K562 (cell line): ENCODE results near the gene B4GALNT4. TPM values are rescaled to one million over a fixed set of nuclear protein-coding genes. Genes with fewer than 3 reads are reported as not detected.

Source experiments
- ATAC-seq: fragments of 200-7000 bp; cut with Tn5 transposase; 3 replicates; pipeline ENCODE4 v1.9.1; 2020; ENCODE audit warnings: moderate library complexity
- BruUV-seq: library from RNA; stranded (reverse); fragments of 400-500 nt; replicated peaks from 2 replicates; lab custom pipeline; 2021; lab: Mats Ljungman, UMichigan
- CTCF ChIA-PET: fragments of 300-600 bp; formaldehyde crosslinking; extraction: SDS; loops from one replicate; lab custom pipeline; 2021; ENCODE audit warnings: low intra/inter-chr PET ratio; lab: Yijun Ruan, JAX
- POLR2A ChIA-PET: fragments of 300-600, 350-650 bp; sonication (Branson Sonifier 250); formaldehyde crosslinking; extraction: SDS; loops from one replicate; lab custom pipeline; 2021; ENCODE audit warnings: antibody characterized with exemption, inconsistent platforms; lab: Yijun Ruan, JAX
- DNase-seq, 4 experiments: peaks; one replicate each; pipeline versions ENCODE4 v3.0.0 to v3.0.0-alpha.2; 2011 to 2018; ENCODE audit warnings: low spot score in 3 of 4, mixed read lengths in 3 of 4; ENCODE audit errors: extremely low read depth in 1 of 4
- FAIRE-seq: peaks from 2 replicates; lab custom pipeline; 2011; peaks lifted over from hg19 to GRCh38; lab: Jason Lieb, UNC
- H2AFZ ChIP-seq: 2 replicates; pipeline ENCODE4 v1.6.0; 2011; ENCODE audit warnings: low read depth, low read length, control low read depth, inconsistent platforms
- H3K27ac ChIP-seq: fragments of 200-600 bp; 3 replicates; pipeline ENCODE4 v1.8.0; 2011; ENCODE audit warnings: low read depth, mild to moderate bottlenecking, control low read depth, inconsistent platforms, low read length, moderate library complexity, mixed read lengths; ENCODE audit errors: extremely low read depth
- H3K27me3 ChIP-seq, 2 experiments: fragments of 300-600 bp in 1 of 2; 2 replicates in 1 of 2; 3 replicates in 1 of 2; pipeline versions ENCODE4 v1.6.0 to v1.8.0; 2011; ENCODE audit warnings: inconsistent platforms in 2 of 2, low read length in 2 of 2, mild to moderate bottlenecking in 1 of 2, mixed read lengths in 1 of 2, moderate library complexity in 1 of 2; ENCODE audit not compliant: control insufficient read depth in 2 of 2, insufficient read depth in 2 of 2
- H3K36me3 ChIP-seq: fragments of 300-600 bp; 3 replicates; pipeline ENCODE4 v1.8.0; 2011; ENCODE audit warnings: mild to moderate bottlenecking, low read length, inconsistent platforms; ENCODE audit not compliant: control insufficient read depth, insufficient read depth
- H3K4me1 ChIP-seq, 2 experiments: fragments of 200-600 bp in 1 of 2; replicated peaks in 1 of 2; 2 replicates in 1 of 2; 3 replicates in 1 of 2; pipeline versions ENCODE4 v1.5.1 to v1.8.0; 2011; ENCODE audit warnings: inconsistent platforms in 2 of 2, low read length in 2 of 2, mild to moderate bottlenecking in 1 of 2, mixed read lengths in 1 of 2, moderate library complexity in 1 of 2; ENCODE audit not compliant: control insufficient read depth in 2 of 2, insufficient read depth in 2 of 2
- H3K4me2 ChIP-seq: 2 replicates; pipeline ENCODE4 v1.6.1; 2011; ENCODE audit warnings: low read length, control low read depth, inconsistent platforms, mixed read lengths; ENCODE audit not compliant: insufficient read depth
- H3K4me3 ChIP-seq: fragments of 200-600 bp; sonication (generic), shearing (Covaris generic); 2 replicates; pipeline ENCODE4 v1.5.1; 2016; ENCODE audit warnings: control low read depth, inconsistent platforms
- H3K79me2 ChIP-seq: fragments of 200-600 bp; 3 replicates; pipeline ENCODE4 v1.8.0; 2011; ENCODE audit warnings: low read length, inconsistent platforms; ENCODE audit not compliant: control insufficient read depth, insufficient read depth
- H3K9ac ChIP-seq, 2 experiments: 2 replicates each; pipeline versions ENCODE4 v1.6.0 to v1.6.1; 2011; ENCODE audit warnings: low read depth in 2 of 2, low read length in 2 of 2, control low read depth in 1 of 2, inconsistent platforms in 1 of 2, mild to moderate bottlenecking in 1 of 2, mixed read lengths in 1 of 2; ENCODE audit not compliant: insufficient read depth in 1 of 2
- H3K9me1 ChIP-seq: one replicate; pipeline ENCODE4 v1.6.0; 2011; ENCODE audit warnings: inconsistent platforms, mild to moderate bottlenecking, low read length, moderate library complexity; ENCODE audit not compliant: control insufficient read depth, insufficient read depth
- H3K9me3 ChIP-seq: replicated peaks from 2 replicates; pipeline ENCODE4 v1.5.1; 2011; ENCODE audit warnings: low read depth, low read length, inconsistent platforms; ENCODE audit not compliant: control insufficient read depth, insufficient read depth
- H4K20me1 ChIP-seq: replicated peaks from 2 replicates; pipeline ENCODE4 v1.6.1; 2011; ENCODE audit warnings: low read length, inconsistent platforms, mixed read lengths; ENCODE audit not compliant: control insufficient read depth, insufficient read depth
- RBM25 ChIP-seq: fragments of 200-400 bp; formaldehyde crosslinking; IDR thresholded peaks from 2 replicates; pipeline ENCODE4 v1.6.1; 2018; ENCODE audit warnings: low read length, low read depth, moderate library complexity; ENCODE audit not compliant: severe bottlenecking
- SAP30 ChIP-seq: fragments of 200-600 bp; sonication (generic); IDR thresholded peaks from 2 replicates; pipeline ENCODE4 v1.6.1; 2012; ENCODE audit warnings: borderline replicate concordance, low read depth, mild to moderate bottlenecking, moderate library complexity, low read length, control low read depth, inconsistent platforms; ENCODE audit not compliant: insufficient read depth, poor library complexity, severe bottlenecking
- SP2 ChIP-seq: IDR thresholded peaks from 2 replicates; pipeline ENCODE4 v1.6.1; 2011; ENCODE audit warnings: mild to moderate bottlenecking, low read depth, low read length, moderate library complexity; ENCODE audit not compliant: poor library complexity, severe bottlenecking; ENCODE audit errors: extremely low read depth
- ZFP30 ChIP-seq: fragments of 250-450 bp; sonication (Bioruptor Pico); IDR thresholded peaks from 2 replicates; pipeline ENCODE4 v1.8.0; 2022; ENCODE audit warnings: moderate library complexity, mild to moderate bottlenecking, inconsistent platforms, borderline replicate concordance
- ZNF121 ChIP-seq: sonication (generic); formaldehyde crosslinking; conservative IDR thresholded peaks from 2 replicates; pipeline ENCODE4 v1.8.0; 2022; ENCODE audit warnings: missing genetic modification reagents
- WGBS: fragments of 100-300 bp; shearing (Covaris generic); methylation state at CpG from one replicate; pipeline ENCODE4 v1.1.6; 2016; ENCODE audit warnings: low coverage, mixed read lengths; ENCODE audit not compliant: insufficient coverage; ENCODE audit errors: missing lambda C conversion rate; 5-methylcytosine and 5-hydroxymethylcytosine counted together
- in situ Hi-C: fragments of 300-500 bp; cut with MboI; formaldehyde crosslinking; loops from 4 replicates; pipeline ENCODE4 v1.15.0; 2018; ENCODE audit warnings: inconsistent platforms, mixed read lengths
- intact Hi-C: fragments of 100-400 bp; cut with micrococcal nuclease; formaldehyde crosslinking; loops from 2 replicates; pipeline ENCODE4 v1.14.2; 2022
- polyA plus RNA-seq, 8 experiments: library from polyadenylated mRNA; depleted of rRNA in 4 of 8; stranded (reverse) in 5 of 8; unstranded in 3 of 8; fragments of >200 nt; fragmentation: Nextera tagmentation in 2 of 8; fragmentation: Illumina TruSeq in 1 of 8; extraction: Ambion mirVana in 2 of 8; extraction: Trizol in 1 of 8; gene quantifications; 2 replicates each; pipeline versions ENCODE4 v1.2.1 to v1.2.3, GENCODE V29; 2011 to 2014; ENCODE audit warnings: inconsistent platforms in 1 of 8, missing spikeins in 1 of 8
- total RNA-seq, 7 experiments: library from RNA; depleted of rRNA in 6 of 7; stranded (reverse); fragments of >200 nt in 6 of 7; fragmentation: Illumina TruSeq in 2 of 7; extraction: Trizol in 2 of 7; gene quantifications; 2 replicates each; pipeline versions ENCODE4 v1.2.1 to v1.2.3, GENCODE V29; 2011 to 2021; ENCODE audit warnings: low replicate concordance in 1 of 7
- TF ChIP-seq, protein P1 (sequence below): sonication (generic); formaldehyde crosslinking; IDR thresholded peaks from 2 replicates; pipeline ENCODE4 v1.8.1; 2023; ENCODE audit warnings: mild to moderate bottlenecking, missing genetic modification reagents, moderate library complexity

The B4GALNT4 gene
- total and polyA plus RNA-seq, 9 of the 15 experiments (the other 6 are each of a cell fraction or from before 2014, with no cell fraction given) = 0.20 to 37.1 (median 10.8) TPM; not detected in 1

DNA sequence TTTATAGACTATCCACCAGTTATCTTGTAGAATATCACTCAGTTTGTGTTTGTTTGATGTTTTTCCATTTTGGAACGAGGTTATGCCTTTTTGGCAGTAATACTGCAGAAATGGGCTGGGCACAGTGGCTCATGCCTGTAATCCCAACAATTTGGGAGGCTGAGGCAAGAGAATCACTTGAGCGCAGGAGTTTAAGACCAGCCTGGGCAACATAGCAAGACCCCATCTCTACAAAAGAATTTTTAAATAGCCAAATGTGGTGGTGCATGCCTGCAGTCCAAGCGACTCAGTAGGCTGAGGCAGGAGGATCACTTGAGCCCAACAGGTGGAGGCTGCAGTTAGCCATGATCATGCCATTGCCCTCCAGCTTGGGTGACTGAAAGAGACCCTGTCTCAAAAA is 22.8 kb upstream of the B4GALNT4 start:
- intact Hi-C loops = no loop called here

More for the DNA sequence above, 22.8 kb upstream of the B4GALNT4 start:
- H2AFZ ChIP-seq = peak overlapping the region; percentile 92; the same call in 1 of the 2 replicates
- in situ Hi-C loops = no loop called here
- BruUV-seq = no TSS peak
- H4K20me1 ChIP-seq = no peaks in the 10 kb centered on the region
- no peak for TF ChIP-seq SAP30
- TF ChIP-seq, protein P1, sequence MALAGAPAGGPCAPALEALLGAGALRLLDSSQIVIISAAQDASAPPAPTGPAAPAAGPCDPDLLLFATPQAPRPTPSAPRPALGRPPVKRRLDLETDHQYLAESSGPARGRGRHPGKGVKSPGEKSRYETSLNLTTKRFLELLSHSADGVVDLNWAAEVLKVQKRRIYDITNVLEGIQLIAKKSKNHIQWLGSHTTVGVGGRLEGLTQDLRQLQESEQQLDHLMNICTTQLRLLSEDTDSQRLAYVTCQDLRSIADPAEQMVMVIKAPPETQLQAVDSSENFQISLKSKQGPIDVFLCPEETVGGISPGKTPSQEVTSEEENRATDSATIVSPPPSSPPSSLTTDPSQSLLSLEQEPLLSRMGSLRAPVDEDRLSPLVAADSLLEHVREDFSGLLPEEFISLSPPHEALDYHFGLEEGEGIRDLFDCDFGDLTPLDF (CRISPR knock-in tag) = no peak
- no peak for TF ChIP-seq ZFP30 (CRISPR knock-in tag)
- TF ChIP-seq ZNF121 (CRISPR knock-in tag) = peak; percentile 70
- peak; percentile 32 for TF ChIP-seq RBM25
- TF ChIP-seq SP2 = no peak
- TF ChIP-seq, all 486 proteins: peak for 2
- DNase-seq (no peak), ATAC-seq (no peak), FAIRE-seq (no peak)
- 91% methylated on average over 3 of the region's 3 CpGs for WGBS
- H3K27ac ChIP-seq = no peak overlapping the region
- peaks cover 30 to 49% of the 10 kb centered on the region in 2 experiments for H3K4me1 ChIP-seq
- no peaks in the 10 kb centered on the region for H3K36me3 ChIP-seq
- H3K27me3 ChIP-seq = no peaks in the 10 kb centered on the region
- no peak overlapping the region for H3K4me2 ChIP-seq
- POLR2A ChIA-PET = interaction anchor here (1.2 to 1.9 kb wide), 3 partner anchors 13 to 29 kb away, joined by 3 to 7 read pairs (median 4); no protein-coding TSS in a partner anchor
- no peaks in the 10 kb centered on the region for H3K9me3 ChIP-seq
- H3K79me2 ChIP-seq = no peaks in the 10 kb centered on the region
- H3K9me1 ChIP-seq = no peaks in the 10 kb centered on the region
- CTCF ChIA-PET = no interaction called here
- no peak overlapping the region for H3K4me3 ChIP-seq
- 0 out of 4 replicates have a peak overlapping the region, but pooled peaks of 1 of the 2 experiments have one; percentile 6 for H3K9ac ChIP-seq
